OCI-LY3 (cell line): Measurements from ENCODE around the gene MAGI1.

Experiments
- EZH2phosphoT487 ChIP-seq: fragments of 200-600 bp; shearing (Covaris generic); IDR thresholded peaks from 2 replicates; pipeline ENCODE4 v1.6.1; 2018; ENCODE audit warnings: antibody characterized with exemption, mixed run types, low read depth
- TF ChIP-seq, protein P1 (sequence below): fragments of 200-600, 300-600 bp; sonication (generic); IDR thresholded peaks from 2 replicates; pipeline ENCODE4 v1.5.1; 2014; ENCODE audit warnings: antibody characterized with exemption, low read length, low read depth

DNA sequence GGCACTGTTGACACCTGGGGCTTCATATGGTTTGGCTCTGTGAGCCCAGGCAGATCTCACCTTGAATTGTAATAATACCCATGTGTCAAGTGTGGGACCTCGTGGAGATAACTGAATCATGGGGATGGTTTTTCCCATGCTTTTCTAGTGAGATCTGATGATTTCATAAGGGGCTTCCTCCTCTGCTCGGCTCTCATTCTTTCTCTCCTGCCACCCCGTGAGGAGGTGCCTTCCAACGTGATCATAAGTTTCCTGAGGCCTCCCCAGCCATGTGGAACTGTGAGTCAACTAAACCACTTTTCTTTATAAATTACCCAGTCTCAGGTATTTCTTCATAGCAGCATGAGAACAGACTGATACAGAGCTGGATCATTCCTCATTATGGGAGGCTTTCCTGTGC is 695.0 kb downstream of the MAGI1 start:
- TF ChIP-seq, protein P1, sequence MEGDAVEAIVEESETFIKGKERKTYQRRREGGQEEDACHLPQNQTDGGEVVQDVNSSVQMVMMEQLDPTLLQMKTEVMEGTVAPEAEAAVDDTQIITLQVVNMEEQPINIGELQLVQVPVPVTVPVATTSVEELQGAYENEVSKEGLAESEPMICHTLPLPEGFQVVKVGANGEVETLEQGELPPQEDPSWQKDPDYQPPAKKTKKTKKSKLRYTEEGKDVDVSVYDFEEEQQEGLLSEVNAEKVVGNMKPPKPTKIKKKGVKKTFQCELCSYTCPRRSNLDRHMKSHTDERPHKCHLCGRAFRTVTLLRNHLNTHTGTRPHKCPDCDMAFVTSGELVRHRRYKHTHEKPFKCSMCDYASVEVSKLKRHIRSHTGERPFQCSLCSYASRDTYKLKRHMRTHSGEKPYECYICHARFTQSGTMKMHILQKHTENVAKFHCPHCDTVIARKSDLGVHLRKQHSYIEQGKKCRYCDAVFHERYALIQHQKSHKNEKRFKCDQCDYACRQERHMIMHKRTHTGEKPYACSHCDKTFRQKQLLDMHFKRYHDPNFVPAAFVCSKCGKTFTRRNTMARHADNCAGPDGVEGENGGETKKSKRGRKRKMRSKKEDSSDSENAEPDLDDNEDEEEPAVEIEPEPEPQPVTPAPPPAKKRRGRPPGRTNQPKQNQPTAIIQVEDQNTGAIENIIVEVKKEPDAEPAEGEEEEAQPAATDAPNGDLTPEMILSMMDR, result no peak
- no peak for TF ChIP-seq EZH2phosphoT487
